ENCODE measurements around the gene VAV3. TPM values are rescaled to one million over a fixed set of nuclear protein-coding genes. Genes with fewer than 3 reads are reported as not detected.

VAV3 gene
- total and polyA plus RNA-seq, 2 experiments from 2014 or later: under 0.01 to 0.24 TPM

DNA sequence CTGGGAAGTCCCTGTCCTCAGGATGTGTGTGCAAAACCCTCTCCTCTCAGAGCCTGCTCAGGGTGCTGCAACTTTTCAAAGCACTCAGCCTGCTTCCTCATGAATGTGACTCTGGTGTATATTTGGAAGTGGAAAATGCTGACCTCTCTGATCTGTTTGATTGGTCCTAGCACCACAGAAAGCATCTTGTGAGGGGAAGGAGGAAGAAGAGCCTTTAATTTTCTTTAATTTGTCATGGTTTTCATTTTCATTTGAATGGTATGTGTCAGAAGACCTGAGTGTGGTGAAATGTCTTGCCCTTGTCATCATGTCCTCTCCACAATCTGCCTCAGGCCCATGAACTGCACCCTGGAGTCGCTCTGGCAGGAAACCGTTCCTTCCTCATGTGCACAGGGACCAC is 440.7 kb downstream of the VAV3 start:
- no peak overlapping the region for H3K4me3 ChIP-seq
- H3K27ac ChIP-seq: no peak overlapping the region
- no peaks in the 10 kb centered on the region for H4K20me1 ChIP-seq (ENCODE audit: insufficient read depth)
- no peak for DNase-seq
- H3F3A ChIP-seq (ENCODE audit: insufficient read depth): peaks cover 6% of the 10 kb centered on the region; the same call in 1 of the 2 replicates
- H3K4me1 ChIP-seq (ENCODE audit: insufficient read depth): peaks cover 13% of the 10 kb centered on the region
- WGBS, 2 experiments (ENCODE audit: low coverage in 1 of 2, low lambda C conversion rate in 2 of 2, missing lambda C conversion rate in 2 of 2): 96 to 100% methylated on average over 2 of the region's 2 CpGs
- H3K79me2 ChIP-seq (ENCODE audit: insufficient read depth): no peaks in the 10 kb centered on the region
- no peaks in the 10 kb centered on the region for H3K9me2 ChIP-seq (ENCODE audit: insufficient read depth)
- H3K9me3 ChIP-seq (ENCODE audit: low read depth): no peaks in the 10 kb centered on the region
- no peak overlapping the region for H3K4me2 ChIP-seq (ENCODE audit: unreplicated experiment)
- no peaks in the 10 kb centered on the region for H3K27me3 ChIP-seq (replicated peaks; ENCODE audit: insufficient read depth)
- in situ Hi-C loops (cut with MboI): no loop called here
- no peak for TF ChIP-seq EZH2phosphoT487 (IDR thresholded peaks at IDR 0.05; ENCODE audit: insufficient read depth, low read depth)
- no peak for TF ChIP-seq EZH2 (IDR thresholded peaks at IDR 0.05; ENCODE audit: insufficient read depth, poor library complexity, severe bottlenecking)
- H3K36me3 ChIP-seq (ENCODE audit: low read depth): no peaks in the 10 kb centered on the region
- no peak overlapping the region for H2AFZ ChIP-seq
- no peak overlapping the region for H3K9ac ChIP-seq

GRCh38 chr1:107523736-107524135 is 441.2 kb downstream of the VAV3 start:
- H4K20me1 ChIP-seq (ENCODE audit: insufficient read depth): no peaks in the 10 kb centered on the region
- H3K27me3 ChIP-seq (replicated peaks; ENCODE audit: insufficient read depth): no peaks in the 10 kb centered on the region
- H3K4me1 ChIP-seq (ENCODE audit: insufficient read depth): peaks cover 13% of the 10 kb centered on the region
- H3F3A ChIP-seq (ENCODE audit: insufficient read depth): peaks cover 6% of the 10 kb centered on the region; the same call in 1 of the 2 replicates
- no peaks in the 10 kb centered on the region for H3K9me3 ChIP-seq (ENCODE audit: low read depth)
- in situ Hi-C loops (cut with MboI): no loop called here
- no peaks in the 10 kb centered on the region for H3K79me2 ChIP-seq (ENCODE audit: insufficient read depth)
- H3K4me2 ChIP-seq (ENCODE audit: unreplicated experiment): no peak overlapping the region
- no peak overlapping the region for H2AFZ ChIP-seq
- no peak overlapping the region for H3K4me3 ChIP-seq
- H3K9me2 ChIP-seq (ENCODE audit: insufficient read depth): no peaks in the 10 kb centered on the region
- no peak for TF ChIP-seq EZH2phosphoT487 (IDR thresholded peaks at IDR 0.05; ENCODE audit: insufficient read depth, low read depth)
- TF ChIP-seq EZH2 (IDR thresholded peaks at IDR 0.05; ENCODE audit: insufficient read depth, poor library complexity, severe bottlenecking): no peak
- H3K36me3 ChIP-seq (ENCODE audit: low read depth): no peaks in the 10 kb centered on the region
- 32 to 35% methylated on average over 4 of the region's 4 CpGs for WGBS, 2 experiments (ENCODE audit: low coverage in 1 of 2, low lambda C conversion rate in 2 of 2, missing lambda C conversion rate in 2 of 2)
- no peak overlapping the region for H3K27ac ChIP-seq
- no peak overlapping the region for H3K9ac ChIP-seq
- no peak for DNase-seq

DNA sequence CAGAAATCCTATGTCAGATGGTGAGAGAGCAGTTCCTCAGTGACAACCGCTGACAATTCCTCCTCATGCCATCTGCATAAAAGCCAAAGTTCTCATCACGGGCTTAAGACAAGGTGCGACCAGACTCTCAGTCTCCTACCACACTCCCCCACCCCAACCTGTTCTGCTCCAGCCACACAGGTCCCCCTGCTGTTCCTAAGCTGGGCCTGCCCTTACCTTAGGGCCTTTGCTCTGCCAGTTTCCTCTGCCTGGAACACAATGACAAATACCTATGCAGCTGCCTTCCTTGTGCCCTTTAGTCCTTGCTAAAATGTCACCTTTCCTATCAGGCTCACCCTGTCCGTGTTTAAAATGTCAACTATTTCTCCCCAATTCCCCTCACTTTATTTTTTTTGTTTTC is 441.9 kb downstream of the VAV3 start:
- Histone ChIP-seq H4K20me1 (ENCODE audit: insufficient read depth) (no peaks in the 10 kb centered on the region), H3K4me1 (ENCODE audit: insufficient read depth) (peaks cover 13% of the 10 kb centered on the region), H3F3A (ENCODE audit: insufficient read depth) (peaks cover 6% of the 10 kb centered on the region; the same call in 1 of the 2 replicates), H3K27ac (no peak overlapping the region), H3K27me3 (replicated peaks; ENCODE audit: insufficient read depth) (no peaks in the 10 kb centered on the region), H3K9ac (no peak overlapping the region), H3K9me2 (ENCODE audit: insufficient read depth) (no peaks in the 10 kb centered on the region), H2AFZ (no peak overlapping the region), H3K4me3 (no peak overlapping the region), H3K79me2 (ENCODE audit: insufficient read depth) (no peaks in the 10 kb centered on the region), H3K36me3 (ENCODE audit: low read depth) (no peaks in the 10 kb centered on the region), H3K4me2 (ENCODE audit: unreplicated experiment) (no peak overlapping the region), H3K9me3 (ENCODE audit: low read depth) (no peaks in the 10 kb centered on the region)
- in situ Hi-C loops (cut with MboI): no loop called here
- TF ChIP-seq EZH2phosphoT487 (IDR thresholded peaks at IDR 0.05; ENCODE audit: insufficient read depth, low read depth) (no peak), EZH2 (IDR thresholded peaks at IDR 0.05; ENCODE audit: insufficient read depth, poor library complexity, severe bottlenecking) (no peak)
- WGBS, 2 experiments (ENCODE audit: low coverage in 1 of 2, low lambda C conversion rate in 2 of 2, missing lambda C conversion rate in 2 of 2): 58 to 63% methylated on average over 4 of the region's 4 CpGs
- no peak for DNase-seq

Small RNA genes lying within 50 kb of the gene (microRNA-seq; reads per million reads assigned to microRNA genes)
- gene MIR7852 (ENCODE audit: borderline number of aligned reads): not detected

Small RNA genes lying within 50 kb of the gene (small RNA-seq; reads per million reads assigned to genes)
- gene MIR7852 (ENCODE audit: low read depth, low replicate concordance): not detected

Other genes with a start within 250 kb of the VAV3 start
- gene SLC25A24, start 235.2 kb upstream of the VAV3 start, total RNA-seq (2014; rRNA removed; shearing (Covaris generic)): 41.5 and 47.7 TPM in 2 replicates
- 37.8 and 40.2 TPM in 2 replicates for gene SLC25A24, start 235.2 kb upstream of the VAV3 start, polyA plus RNA-seq (2016; fragmentation: Nextera tagmentation; extraction: Ambion mirVana)